GM21723 (cell line): ENCODE results near the gene HAVCR1.
A peak's percentile ranks its signal among the peaks of the same experiment; 100 is the strongest.
"Not testable (repeated sequence)": the region's sequence is repeated elsewhere in the genome, so short reads cannot be mapped to it uniquely, and the experiment has no call there.

ENCODE experiments used
- ATAC-seq: cut with Tn5 transposase; IDR thresholded peaks from one replicate; pipeline ENCODE4 v1.9.1; 2021; ENCODE audit warnings: mild to moderate bottlenecking, moderate library complexity; ENCODE audit not compliant: unreplicated experiment

HAVCR1 gene

DNA sequence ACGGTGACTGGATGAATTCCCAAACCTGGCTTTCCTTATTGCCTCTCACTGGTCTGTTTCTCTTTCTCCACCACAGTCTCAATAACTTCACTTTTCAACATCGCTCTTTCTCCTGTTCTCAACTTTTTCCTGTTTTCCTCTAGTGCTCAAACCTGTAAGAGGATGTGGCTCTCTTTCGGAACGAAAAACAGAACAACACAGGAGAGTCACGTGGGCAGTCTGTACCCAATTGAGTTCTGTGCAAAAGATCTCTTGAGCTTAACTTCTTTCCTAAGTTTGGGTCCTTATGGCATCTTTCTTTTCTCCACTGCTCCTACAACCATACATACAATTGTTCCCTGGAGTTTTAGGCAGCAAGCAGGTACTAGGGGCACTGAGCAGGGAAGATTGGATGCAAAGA lies 8.9 kb downstream of the HAVCR1 start:
- no peak for ATAC-seq

DNA sequence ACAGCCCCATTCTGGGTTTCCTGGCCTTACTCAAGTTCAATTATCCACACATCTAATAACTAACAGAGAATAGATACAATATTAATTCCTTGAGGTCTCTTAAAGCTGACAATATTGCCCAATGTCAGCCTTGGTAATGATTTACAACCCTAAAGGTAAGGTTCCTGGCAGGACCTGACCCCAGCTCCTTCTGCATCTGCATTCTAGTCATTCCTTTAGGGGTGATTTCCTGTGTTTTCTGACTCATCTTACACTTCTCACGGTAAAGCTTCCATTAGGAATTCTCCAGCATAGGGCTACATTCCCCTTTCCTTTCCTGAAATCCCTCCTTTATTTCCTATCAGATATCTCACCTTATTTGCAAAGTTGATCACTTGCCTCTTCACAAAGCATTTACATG lies 9.3 kb downstream of the HAVCR1 start:
- ATAC-seq: no peak

DNA sequence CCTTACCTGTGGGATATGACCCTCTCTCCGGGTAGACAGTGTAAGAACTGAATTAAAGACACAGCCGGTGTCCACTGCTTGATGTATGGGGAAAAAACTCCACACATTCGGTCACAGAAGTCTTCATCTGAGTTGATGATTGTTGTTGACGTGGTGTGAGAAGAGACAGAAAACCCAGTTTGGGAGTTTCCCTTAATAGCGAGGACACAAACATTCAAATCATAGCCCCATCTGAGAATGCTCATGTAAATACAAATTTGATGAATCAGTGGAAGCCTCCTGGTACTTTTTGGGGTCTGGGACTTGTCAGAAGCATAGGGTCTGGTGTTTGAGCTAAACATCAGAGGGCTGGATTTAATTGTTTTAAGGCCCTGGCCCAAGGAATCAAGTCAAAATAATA lies 11.0 kb downstream of the HAVCR1 start:
- ATAC-seq: peak; percentile 65

DNA sequence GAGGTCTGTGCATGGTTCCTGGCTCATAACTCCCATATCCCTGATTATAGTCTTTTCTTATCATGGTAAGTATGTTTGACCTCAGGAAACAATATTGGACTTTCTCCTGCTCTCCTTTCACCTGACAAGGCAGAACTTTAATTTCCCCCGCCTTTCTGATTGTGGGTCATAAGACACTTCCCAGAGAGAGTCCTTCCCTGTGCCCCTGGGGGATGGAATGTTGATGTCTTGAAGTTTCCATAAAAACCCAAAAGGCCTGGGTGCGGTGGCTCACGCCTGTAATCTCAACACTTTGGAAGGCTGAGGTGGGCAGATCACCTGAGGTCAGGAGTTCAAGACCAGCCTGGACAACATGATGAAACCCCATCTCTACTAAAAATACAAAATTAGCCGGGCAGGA lies 11.9 kb downstream of the HAVCR1 start:
- ATAC-seq: not testable (repeated sequence)

DNA sequence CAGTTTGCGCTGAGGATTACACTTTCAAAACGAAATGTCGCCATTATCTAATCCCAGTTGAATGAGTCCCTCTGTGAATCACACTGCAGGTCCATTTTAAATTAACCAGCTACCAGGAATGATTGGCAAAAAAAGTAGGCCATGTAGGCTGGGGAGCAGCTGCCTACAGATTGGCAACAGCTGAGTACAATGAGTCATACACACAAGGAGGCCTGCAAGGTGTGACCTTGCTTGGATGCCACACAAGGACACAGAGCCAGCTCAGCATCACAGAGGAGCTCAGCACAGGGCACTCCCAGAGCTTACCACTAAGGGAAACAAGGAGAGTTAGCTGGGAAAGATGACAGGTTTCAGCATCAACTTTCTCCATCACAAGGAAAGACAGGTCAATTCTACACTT lies 12.9 kb downstream of the HAVCR1 start:
- no peak for ATAC-seq

DNA sequence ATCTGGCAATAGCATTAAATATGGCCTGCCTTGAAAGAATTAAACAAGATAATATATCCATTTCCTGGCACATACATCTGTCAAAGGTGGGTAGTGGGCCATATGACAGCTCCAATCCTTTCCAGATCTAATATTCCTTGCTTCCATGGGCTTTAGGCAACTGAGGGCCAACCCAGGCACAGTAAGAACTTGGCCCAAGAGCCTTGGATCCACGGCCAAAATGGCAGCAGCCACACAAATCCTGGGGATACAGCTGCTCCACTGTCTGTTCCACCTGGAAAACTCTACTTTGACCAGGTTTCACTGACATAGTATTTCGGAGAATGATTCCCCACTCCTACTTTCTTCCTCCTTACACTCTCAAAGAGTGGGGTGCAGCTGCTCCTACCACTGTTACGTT lies 13.3 kb downstream of the HAVCR1 start:
- ATAC-seq: no peak

DNA sequence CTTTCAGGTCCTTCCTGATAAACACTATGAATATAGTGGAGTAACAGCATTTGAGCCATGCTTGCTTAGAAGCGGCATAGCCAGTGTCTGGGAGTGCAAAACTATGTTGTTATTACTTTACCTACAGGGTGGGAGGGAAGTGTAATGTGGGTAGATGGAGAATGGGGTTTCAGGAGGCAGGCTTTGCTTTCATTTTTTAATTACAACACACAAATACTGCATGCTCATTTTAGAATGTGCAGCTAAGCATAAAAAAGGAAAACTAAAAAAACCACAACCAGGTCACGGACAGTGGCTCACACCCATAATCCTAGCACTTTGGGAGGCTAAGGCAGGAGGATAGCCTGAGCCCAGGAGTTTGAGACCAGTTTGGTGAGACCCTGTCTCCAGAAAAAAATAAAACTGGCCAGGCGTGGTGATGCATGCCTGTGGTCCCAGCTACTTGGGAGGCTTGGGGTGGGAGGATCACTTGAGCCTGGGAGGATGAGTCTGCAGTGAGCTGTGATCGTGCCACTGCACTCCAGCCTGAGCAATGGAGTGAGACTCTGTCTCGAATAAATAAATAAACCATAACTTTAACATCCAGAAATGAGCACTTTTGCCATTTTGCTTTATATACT lies 20.2 kb downstream of the HAVCR1 start:
- no peak for ATAC-seq

DNA sequence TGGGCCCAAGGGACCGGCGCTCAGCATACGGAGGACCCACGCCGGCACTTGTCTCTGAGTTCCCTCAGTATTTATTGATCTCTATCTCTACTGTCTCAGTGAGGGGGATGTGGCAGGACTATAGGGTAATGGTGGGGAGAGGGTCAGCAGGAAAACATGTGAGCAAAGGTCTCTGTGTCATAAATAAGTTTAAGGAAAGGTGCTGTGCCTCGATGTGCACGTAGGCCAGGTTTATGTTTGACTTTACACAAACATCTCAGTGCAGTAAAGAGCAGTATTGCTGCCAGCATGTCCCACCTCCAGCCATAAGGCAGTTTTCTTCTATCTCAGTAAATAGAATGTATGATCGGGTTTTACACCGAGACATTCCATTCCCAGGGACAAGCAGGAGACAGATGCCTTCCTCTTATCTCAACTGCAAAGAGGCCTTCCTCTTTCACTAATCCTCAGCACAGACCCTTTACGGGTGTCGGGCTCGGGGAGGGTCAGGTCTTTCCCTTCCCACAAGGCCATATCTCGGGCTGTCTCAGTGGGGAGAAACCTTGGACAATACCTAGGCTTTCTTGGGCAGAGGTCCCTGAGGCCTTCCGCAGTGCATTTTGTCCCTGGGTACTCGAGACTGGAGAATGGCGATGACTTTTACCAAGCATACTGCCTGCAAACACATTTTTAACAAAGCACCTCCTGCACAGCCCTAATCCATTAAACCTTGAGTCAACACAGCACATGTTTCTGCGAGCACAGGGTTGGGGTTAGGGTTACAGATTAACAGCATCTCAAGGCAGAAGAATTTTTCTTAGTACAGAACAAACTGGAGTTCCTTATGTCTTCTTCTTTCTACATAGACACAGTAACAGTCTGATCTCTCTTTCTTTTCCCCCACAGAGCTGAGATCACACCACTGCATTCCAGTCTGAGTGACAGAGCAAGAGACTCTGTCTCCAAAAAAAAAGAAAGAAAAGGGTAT lies 24.5 kb downstream of the HAVCR1 start:
- ATAC-seq: not testable (repeated sequence)

DNA sequence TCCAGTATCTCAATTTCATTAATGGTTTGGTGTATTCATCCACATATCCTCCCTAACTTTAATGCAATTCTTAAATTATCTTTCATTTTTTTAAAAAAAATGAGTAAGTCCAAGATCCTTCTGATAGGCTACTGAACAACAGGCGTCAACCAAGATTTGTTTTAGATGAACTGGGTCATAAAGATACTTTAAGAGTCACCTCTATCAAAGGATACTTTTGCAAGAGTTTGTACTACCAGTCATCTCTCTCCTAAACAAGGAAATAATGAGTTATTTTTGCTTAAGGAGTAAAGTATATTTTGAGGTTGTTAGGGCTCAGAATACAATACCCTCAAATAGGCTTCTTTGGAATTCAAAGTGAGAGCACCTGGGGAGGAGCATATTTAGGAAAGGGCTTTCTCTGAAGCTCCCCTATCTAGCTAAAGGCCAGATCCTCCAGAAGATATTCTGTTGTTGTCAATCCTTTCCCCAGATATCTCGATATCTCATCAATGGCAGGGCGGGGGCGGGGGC lies 25.8 kb downstream of the HAVCR1 start:
- no peak for ATAC-seq

DNA sequence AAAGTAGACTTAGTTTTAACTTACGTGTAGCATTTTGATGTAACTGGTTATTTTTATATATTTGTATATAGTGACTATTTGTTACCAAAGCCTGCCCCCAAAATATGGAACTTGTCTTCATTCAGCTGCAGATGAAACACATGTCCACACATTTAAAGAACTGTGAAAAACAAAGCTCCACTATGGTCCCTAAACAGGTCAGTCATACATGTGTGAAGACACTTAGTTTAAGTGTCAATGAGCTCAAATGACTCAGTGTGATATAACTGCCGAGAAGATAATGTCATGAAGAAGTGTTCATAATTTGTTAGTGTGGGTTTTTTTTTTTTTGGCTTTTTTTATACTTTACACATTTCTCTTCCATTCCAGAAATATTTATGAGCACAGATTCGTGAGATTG lies 28.2 kb downstream of the HAVCR1 start:
- ATAC-seq: no peak

DNA sequence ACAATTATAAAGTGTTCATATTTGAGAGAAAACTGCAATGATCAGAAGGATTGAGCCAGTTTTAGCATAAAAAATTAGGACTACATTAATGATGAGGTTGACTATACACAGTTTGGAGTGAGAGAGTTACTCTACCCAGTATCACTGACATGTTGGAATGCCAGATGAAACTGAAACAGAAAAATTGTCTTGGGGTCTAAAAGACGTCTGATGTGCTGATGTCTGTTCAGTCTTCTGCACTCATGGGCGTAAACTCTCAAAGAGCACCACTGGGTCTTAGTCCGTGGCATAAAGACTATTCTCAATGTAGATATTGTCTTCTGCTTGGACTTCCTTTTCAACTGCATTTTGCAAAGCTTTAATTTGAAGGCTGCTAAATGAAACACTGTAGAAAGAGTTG lies 29.5 kb downstream of the HAVCR1 start:
- ATAC-seq: no peak

DNA sequence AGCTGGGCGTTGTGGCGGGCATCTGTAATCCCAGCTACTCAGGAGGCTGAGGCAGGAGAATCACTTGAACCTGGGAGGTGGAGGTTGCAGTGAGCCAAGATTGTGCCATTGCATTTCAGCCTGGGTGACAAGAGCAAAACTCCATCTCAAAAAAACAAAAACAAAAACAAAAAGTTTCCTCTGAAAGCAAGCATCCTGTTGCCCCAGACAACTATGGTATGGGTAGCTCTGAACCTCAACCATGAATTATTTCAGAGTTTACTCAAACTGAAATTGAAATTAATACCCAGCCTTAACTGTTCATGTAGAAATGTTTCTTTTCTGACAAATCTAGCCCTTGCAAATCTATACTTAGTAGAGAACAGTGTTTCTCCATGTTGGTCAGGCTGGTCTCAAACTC lies 31.3 kb downstream of the HAVCR1 start:
- ATAC-seq: peak; percentile 89

DNA sequence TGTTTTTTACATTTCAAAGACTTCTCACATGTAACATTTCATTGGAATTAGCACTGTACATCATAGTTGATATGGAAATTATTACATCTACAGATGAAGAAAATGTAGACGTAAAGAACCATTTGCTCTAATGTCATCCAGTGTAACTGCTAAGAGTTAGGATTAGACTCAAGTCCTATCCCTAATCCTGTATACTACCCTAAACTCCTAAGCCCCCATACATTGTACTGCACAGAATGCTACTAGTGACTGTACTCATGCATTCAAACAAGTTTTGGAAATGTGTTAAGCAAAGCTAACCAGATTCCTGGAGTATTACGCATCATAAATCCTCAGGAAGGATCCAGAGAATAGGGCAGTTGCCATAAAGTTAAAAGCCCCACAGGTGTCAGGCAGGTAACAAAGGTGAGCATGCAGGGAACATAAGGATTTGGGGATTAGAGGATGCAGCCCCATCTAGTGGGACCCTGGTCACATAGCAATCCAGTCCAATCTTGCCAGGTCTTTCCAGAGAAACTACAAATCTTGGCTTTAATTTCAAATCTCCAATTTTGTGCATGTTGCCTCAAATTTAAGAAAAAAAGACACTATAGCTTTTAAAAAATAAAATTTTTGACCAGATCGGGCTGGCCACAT lies 32.0 kb downstream of the HAVCR1 start:
- no peak for ATAC-seq

DNA sequence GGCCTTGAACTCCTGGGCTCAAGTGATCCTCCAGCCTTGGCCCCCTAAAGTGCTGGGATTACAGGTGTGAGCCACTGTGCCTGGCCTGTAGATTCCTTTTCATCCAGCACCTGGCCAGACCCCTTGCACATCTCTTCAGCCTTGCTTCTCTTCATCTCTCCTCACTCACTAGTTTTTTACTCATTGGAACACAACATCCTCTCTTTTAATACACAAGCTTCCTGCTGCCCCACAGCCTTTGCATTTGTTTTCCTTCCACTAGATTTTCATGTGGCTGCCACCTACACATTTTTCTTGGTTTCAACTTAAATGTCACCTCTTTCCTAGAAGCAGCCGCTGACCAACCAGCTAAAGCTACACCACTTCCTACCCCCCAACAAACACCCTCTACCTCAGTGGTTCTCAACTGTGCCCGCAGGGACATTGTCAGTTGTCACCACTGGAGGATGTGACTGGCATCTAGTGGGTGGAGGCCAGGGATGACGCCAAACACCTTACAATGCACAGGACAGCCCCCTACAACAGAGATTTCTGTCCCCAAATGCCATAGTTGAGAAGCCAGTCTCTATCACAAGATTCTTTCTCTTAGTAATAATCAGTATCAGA lies 33.7 kb downstream of the HAVCR1 start:
- ATAC-seq: peak; percentile 38

DNA sequence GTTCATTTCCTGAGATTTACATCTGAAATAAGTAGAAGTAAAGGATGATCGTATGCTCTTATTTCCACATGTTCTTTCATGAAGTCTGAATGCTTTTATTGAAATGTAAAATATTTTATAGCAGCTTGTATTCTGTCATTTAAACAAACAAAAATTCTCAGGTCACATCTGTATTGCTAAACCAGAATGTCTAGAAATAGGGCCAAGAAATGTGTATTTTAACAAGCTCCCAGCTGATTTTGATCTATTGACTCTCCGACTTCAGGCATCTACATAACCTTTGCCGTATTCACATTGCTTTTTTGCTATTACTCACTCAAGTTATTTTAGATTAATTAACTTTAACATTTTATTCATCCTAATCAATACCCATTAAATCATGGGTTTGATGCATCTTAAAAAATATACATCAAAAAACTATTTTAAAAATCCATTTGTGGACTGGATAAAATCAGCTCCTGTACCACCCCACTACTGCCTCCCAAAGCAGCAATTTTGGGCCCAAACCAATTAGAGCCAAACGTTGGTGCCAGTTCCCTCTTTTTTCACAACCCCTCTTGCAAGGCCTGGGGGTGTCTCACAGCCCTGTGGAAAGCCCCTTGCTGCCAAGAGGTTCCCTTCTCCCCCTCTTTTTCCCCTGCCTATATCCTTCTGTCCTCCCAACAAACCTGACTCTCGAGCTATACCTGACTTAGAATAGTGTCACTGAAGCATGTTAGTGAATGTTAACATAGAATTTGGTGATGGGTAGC lies 34.5 kb downstream of the HAVCR1 start:
- ATAC-seq: no peak

DNA sequence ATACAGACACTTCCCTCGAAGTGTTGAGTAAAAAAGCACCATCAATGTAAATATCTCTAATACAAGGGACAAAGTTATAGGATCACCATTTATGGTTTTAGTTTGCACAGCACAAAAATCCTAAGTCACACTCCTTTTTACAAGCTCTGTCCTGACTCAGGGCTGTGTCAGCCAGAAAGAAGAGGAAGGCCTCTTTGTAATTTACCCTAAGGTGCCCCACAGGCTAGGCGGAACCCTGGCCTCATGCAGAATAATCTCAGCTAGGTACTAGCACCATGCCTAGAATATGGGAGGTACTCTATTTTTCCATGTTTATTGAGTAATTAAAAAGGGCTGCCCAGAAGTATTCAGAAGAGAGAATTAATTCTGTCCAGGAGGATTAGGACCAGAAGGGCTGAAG lies 36.9 kb downstream of the HAVCR1 start:
- ATAC-seq: no peak

DNA sequence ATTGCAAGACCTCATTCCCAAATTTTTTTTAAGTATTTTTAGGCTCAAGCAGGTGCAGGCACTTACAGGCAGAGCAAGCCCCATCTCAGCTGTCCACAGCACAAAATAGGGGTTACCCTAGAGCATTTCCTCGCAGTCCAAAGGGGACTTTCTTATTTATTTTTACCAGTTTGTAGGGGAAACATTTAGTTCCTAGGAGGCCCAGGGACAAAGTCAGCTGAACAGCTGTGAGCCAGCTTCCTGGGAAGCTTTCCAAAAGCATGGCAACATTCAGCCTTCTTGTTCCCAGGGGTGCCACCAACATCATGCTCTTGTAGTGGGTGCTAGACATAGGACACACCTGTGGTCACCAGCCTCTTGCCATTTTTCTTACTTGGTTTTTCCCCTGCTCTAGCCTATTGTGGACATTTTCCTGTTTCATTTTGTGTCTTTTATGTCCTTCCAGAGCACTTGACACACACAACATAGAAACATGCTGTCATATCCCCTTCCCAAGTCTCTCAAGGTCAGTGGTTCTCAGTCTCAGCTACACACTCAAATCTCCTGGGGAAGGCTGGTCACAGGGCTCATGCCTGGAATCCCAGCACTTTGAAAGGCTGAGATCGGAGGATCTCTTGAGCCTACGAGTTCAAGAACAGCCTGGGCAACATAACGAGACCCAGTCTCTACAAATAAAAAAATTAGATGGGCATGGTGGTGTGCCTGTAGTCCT lies 38.2 kb downstream of the HAVCR1 start:
- no peak for ATAC-seq

DNA sequence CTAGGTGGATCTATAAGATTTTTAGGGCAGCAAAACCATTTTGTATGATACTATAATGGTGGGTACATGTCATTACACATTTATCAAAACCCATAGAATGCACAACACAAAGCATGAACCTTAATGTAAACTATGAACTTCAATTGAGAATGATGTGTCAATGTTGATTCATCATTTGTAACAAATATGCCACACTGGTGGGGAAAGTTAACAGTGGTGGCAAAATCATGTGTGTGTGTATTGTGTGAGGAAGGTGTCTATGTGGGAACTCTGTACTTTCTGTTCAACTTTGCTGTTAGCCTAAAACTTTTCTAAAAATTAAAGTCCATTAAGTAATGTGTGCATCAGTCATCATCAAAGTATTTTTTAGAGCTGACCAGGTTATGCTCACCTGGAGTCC lies 38.9 kb downstream of the HAVCR1 start:
- no peak for ATAC-seq

DNA sequence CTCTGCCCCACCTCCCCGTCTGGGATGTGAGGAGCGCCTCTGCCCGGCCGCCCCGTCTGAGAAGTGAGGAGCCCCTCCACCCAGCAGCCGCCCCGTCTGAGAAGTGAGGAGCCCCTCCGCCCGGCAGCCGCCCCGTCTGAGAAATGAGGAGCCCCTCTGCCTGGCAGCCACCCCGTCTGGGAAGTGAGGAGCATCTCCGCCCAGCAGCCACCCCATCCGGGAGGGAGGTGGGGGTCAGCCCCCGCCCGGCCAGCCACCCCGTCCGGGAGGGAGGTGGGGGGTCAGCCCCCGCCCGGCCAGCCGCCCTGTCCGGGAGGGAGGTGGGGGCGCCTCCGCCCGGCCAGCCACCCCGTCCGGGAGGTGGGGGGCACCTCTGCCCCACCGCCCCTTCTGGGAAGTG lies 44.8 kb downstream of the HAVCR1 start:
- not testable (repeated sequence) for ATAC-seq

DNA sequence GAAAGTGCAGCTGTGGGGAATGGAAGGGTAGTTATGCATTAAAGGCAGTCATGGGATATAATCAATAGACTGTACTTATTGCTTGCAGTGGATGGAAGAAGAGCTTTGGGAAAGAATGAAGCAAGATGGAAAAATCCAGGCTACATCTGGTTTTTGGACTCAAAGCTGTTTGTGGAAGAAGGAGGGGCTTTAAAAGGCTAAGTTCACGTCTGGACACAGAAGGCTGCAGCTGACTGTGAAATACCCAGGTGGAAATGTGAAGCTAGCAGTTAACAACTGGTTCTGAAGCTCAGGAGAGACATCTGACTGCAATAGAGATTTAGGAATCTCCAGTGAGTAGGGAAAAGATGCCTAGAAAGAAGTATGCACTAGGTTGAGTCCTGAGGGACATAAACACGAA lies 52.7 kb downstream of the HAVCR1 start:
- ATAC-seq: no peak
